HG03175 (cell line): ENCODE data around the gene LPCAT4.
A peak's percentile ranks its signal among the peaks of the same experiment; 100 is the strongest.

Experiments used
- ATAC-seq: cut with Tn5 transposase; IDR thresholded peaks from one replicate; pipeline ENCODE4 v1.9.1; 2021; ENCODE audit warnings: mild to moderate bottlenecking, moderate library complexity; ENCODE audit not compliant: unreplicated experiment

LPCAT4 gene

DNA sequence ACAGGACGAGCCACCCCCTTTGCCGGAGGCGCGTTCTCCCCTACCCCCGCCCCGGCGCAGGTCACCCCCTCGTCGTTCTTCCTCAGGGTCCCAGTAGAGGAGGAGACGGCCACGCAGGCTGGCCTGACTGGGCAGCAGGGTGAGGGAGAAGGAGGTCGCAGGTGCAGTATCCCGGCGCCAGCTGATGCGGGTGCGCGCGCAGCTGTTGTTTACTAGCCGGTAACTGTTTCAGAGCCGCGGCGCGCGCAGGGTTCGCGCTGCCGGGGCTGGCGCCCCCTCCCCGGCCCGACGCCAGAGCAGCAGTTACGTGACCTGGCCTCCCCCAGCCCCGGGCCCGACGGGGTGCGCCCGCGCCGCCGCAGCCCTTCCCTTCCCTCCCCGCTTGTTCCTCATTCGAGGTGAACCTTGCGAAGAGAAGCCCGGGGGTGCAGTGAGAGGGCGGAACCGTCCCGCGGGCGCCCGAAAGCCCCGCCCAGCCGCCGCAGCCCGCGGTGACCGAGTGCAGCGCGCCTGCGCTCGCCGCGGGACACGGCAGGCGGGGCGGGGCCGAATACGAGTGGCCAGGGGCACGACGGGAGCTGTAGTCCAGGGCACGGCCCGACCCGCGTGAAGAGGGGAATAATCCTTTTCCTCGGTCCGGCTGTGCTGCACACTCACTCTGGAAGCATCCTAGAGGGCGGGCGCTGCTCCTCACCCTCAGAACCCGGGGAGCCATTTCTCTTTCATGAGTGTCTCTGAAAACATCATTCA is 29.3 kb downstream of the LPCAT4 start, which contains the start of gene SLC12A6:
Gene SLC12A6, minus strand, starts transcription at position 225 of the 750 bp plus-strand sequence. CDS start 1,101 bp downstream, outside the sequence.
- ATAC-seq = peak; percentile 72

DNA sequence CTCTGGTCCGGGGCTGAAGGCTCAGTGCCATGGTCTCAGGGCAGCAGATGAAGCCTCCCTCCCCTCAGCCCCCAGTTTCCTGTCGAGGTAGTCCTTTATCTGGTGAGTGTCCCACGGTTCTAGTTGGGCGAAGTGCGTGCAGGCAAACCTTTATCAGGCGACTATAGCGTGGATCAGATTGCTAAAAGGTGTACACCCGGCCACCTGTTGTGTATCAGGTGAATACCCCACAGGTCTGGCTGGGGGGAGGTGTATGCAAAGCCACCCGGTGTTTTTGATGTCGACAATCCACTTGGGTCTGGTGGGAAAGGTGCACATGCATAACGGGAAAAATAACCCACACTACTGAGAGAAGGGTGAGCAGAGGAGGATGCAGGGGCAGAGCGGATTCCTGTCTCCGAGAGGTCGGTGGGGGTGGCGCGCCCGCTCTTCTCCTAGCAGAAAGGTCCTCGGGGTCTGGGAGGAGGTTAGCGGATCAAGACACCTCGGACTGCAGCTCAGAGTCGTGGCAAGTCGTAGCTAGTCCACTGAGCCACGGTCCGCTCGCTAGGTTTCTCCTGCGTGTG is 29.9 kb downstream of the LPCAT4 start:
- peak; percentile 7 for ATAC-seq

DNA sequence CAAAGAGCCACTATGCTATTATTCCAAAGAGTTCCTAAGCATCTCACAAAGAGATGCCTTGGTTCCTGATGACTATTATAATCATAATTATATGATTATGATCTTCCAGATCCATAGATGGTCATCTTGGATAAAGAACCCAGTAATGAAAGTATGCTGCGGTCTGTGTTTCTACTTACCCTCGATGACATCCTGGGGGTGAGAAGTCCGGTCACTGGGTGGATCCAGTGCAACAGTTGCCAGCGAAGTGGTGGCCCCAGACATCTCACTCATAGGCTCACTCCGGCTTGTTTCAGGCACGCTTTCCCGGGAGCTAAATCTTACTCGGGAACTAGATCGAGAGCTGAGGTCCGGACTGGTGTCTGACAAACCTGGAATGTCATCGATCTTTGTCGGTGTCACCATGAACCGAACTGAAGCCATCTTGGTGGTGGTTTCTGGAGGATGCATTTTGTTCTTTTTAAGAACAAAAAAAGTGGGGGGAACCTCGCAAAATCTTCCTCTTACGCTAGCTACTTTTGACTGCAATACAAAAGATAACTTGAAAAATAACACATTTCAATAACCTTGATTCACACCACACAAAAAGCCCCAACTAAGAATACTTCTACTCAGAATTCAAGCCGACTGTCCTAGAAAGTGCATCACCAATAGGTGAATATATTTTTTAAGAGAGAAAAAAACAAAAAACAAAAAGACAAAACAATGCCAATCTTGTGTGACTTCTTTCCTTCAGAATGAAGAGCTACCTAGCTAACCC is 30.6 kb downstream of the LPCAT4 start:
- ATAC-seq = no peak

GRCh38 chr15:34335176-34336032 is 31.6 kb downstream of the LPCAT4 start:
- no peak for ATAC-seq

- ATAC-seq = no peak
Observed at GRCh38 chr15:34334672-34335071, 32.3 kb downstream of the LPCAT4 start.

DNA sequence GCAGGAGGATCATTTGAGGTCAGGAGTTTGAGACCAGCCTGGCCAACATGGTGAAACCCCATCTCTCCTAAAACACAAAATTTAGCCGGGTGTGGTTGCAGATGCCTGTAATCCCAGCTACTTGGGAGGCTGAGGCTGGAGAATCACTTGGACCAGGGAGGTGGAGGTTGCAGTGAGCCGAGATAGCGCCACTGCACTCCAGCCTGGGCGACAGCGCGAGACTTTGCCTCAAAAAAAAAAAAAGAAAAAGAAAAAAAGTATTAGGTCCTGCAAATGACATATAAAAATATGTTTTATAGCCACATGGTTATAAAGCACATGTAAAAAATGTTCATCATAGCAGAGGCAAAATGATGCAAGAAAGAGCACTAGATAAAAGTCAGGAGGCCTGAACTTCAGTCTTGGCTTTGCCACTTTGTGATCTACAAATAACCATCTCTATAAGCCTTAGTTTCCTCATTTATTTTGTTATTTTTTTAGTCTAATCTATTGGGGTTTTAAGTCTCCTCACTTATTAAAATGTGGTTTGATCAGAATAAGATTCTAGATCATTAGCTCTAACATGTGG is 34.4 kb downstream of the LPCAT4 start:
- ATAC-seq = no peak

GRCh38 chr15:34331809-34332208 is 35.2 kb downstream of the LPCAT4 start:
- no peak for ATAC-seq

DNA sequence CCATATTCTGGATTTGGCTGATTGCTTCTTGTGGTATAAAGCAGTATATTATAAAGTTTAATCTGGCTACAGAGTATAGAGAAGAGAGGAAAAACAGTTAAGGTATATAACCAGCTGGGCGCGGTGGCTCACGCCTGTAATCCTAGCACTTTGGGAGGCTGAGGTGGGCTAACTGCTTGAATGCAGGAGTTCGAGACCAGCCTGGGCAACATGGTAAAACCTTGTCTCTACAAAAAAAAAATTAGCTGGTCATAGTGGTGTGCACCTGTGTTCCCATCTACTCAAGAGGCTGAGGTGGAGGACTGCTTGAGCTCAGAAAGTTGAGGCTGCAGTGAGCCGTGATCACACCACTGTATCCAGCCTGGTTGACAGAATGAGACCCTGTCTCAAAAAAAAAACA is 36.7 kb downstream of the LPCAT4 start:
- ATAC-seq = no peak

DNA sequence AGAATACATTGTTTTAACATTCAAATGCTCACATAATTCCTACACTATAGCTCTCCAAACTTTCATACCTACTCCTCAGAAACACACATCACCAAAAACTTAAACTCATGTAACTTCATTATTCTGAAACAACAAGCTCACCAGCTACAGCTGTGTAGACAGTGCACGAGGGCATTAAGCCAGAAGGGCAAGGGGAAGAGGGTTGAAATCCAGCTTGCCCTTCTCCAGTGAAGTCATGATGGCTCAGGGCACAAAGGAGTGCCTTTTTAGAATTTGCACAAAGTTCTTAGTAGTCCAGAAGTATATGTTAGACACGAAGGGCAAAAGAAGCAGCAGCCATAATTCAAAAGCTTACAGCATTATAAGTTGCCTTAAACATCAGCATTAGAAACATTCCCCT is 38.0 kb downstream of the LPCAT4 start:
- ATAC-seq = no peak

- no peak for ATAC-seq
Observed at GRCh38 chr15:34327906-34328305, 39.1 kb downstream of the LPCAT4 start.

- ATAC-seq = no peak
Observed at GRCh38 chr15:34325368-34325767, 41.6 kb downstream of the LPCAT4 start.

DNA sequence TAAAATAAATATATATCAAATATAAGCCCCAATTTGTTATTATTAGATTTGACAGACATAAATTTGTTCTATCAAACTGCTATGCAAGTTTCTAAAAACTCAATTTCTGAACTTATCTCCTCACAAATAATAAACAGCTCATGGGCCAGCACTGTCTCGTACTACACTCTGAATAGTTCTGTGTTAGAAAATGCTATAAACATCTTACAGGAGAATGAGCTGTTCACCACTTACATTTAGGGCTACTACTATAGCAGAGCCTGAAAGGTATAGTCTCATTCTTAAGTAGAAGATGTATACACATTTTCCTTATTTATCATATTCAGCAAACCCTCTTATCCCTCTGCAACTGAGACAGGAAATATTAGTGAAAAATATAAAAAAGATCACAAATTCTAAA is 42.1 kb downstream of the LPCAT4 start:
- ATAC-seq = no peak

DNA sequence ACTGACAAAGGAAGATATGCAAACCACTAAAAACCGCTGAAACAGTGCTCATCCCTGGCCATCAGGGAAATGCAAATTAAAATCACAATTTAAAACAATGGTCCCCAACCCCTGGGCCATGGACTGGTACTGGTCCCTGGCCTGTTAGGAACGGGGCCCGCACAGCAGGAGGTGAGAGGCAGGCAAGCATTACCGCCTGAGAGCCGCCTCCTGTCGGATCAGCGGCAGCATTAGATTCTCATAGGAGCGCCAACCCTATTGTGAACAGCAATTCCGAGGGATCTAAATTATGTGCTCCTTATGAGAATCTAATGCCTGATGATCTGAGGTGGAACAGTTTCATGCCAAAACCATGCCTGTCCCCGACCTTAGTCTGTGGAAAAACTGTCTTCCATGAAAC is 43.8 kb downstream of the LPCAT4 start:
- no peak for ATAC-seq

DNA sequence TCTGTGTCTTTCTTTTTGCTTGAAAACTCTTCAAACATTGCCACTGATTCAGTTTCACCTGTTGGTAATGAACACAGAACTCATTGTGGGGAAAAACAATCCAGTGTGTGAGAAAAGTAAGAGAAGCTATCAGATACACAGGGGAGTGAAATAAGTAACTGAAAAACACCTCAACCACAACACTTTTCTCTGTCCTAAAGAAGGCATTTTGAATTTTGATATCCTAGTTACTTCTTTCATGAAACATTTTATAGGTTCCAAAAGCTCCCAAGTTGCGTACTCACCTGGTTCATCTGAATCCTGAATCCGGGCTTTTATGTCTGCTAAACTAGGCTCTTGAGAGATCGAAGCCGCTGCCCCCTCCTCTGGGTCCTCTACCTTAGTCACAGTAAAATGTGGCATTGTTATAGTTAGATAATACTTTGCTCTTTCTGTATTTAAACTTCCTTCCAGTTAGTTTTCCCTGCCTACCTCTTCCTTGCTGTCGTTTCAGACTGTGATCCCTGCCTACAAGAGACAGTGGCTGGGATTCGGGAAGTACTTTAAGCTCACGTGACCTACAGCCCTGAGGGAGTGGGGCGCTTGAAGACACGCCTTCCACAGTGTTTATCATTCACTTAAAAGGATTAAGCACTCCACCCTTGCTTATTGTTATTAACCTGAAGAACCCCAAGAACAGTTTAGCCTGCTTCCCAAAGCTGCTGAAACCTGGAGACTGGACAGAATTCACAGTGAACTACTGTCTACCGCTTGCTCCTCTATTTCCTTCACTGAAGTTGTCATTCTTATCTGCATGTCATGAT is 48.5 kb downstream of the LPCAT4 start:
- peak; percentile 82 for ATAC-seq

- ATAC-seq = no peak
Observed at GRCh38 chr15:34314491-34315490, 52.2 kb downstream of the LPCAT4 start.

DNA sequence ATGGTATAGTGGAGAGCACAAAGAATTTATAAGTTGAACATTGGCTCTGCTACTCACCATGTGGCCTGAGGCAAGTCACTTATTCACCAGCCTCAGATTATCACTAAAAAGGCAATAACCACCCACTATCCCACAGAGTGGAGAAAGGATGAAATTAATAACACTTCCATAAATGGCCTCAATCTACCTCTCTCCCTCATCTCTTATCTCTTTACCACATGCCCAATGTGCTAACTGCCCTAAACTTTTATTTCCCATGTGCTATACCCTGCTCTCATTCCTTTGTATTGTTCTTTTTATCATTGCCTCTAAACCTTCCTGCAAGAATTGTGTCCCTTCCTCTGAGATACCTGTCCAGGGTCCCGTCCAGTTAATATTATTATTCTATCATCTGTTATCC is 55.4 kb downstream of the LPCAT4 start:
- ATAC-seq = no peak
